SIG-M5 treated with dmso at 0.1 percent for 504 hours (cell line): ENCODE results near the gene ELOVL5.
A peak's percentile ranks its signal among the peaks of the same experiment; 100 is the strongest.

Experiments
- DNase-seq: peaks from one replicate; lab custom pipeline; 2025; ENCODE audit not compliant: unreplicated experiment; lab: John Stamatoyannopoulos, UW

ELOVL5 gene

GRCh38 chr6:53280207-53280606 lies 68.5 kb downstream of the ELOVL5 start:
- DNase-seq, result no peak

GRCh38 chr6:53279293-53279692 lies 69.5 kb downstream of the ELOVL5 start:
- no peak for DNase-seq

- no peak for DNase-seq
These were observed 75.4 kb downstream of the ELOVL5 start for GRCh38 chr6:53273370-53273769.

GRCh38 chr6:53269827-53270226 lies 78.9 kb downstream of the ELOVL5 start:
- no peak for DNase-seq

- no peak for DNase-seq
These were observed 79.7 kb downstream of the ELOVL5 start for GRCh38 chr6:53268858-53269608.

GRCh38 chr6:53266553-53267090 lies 82.1 kb downstream of the ELOVL5 start:
- no peak for DNase-seq

GRCh38 chr6:53264915-53265607 lies 83.7 kb downstream of the ELOVL5 start:
- no peak for DNase-seq

- DNase-seq, result no peak
These were observed 84.4 kb downstream of the ELOVL5 start for GRCh38 chr6:53264337-53264736.

- no peak for DNase-seq
These were observed 84.8 kb downstream of the ELOVL5 start for GRCh38 chr6:53263917-53264316.

- no peak for DNase-seq
These were observed 88.7 kb downstream of the ELOVL5 start for GRCh38 chr6:53259860-53260580.

- DNase-seq, result peak; percentile 5
These were observed 90.0 kb downstream of the ELOVL5 start for GRCh38 chr6:53258774-53259155.

- no peak for DNase-seq
These were observed 90.5 kb downstream of the ELOVL5 start for GRCh38 chr6:53258076-53258773.

GRCh38 chr6:53257533-53257932 lies 91.2 kb downstream of the ELOVL5 start:
- no peak for DNase-seq

- DNase-seq, result no peak
These were observed 91.7 kb downstream of the ELOVL5 start for GRCh38 chr6:53257001-53257400.

GRCh38 chr6:53252177-53252692 lies 96.5 kb downstream of the ELOVL5 start:
- DNase-seq, result no peak

GRCh38 chr6:53251033-53251672 lies 97.6 kb downstream of the ELOVL5 start:
- DNase-seq, result no peak

- no peak for DNase-seq
These were observed 98.3 kb downstream of the ELOVL5 start for GRCh38 chr6:53250176-53251032.

- DNase-seq, result no peak
These were observed 101.8 kb downstream of the ELOVL5 start for GRCh38 chr6:53246924-53247323.

GRCh38 chr6:53244958-53245357 lies 103.8 kb downstream of the ELOVL5 start:
- peak; percentile 60 for DNase-seq
